Measurements from ENCODE around the gene SOX6. TPM values are rescaled to one million over a fixed set of nuclear protein-coding genes. Genes with fewer than 3 reads are reported as not detected.
A peak's percentile ranks its signal among the peaks of the same experiment; 100 is the strongest.

SOX6 gene
- total RNA-seq, 1 donor from 2014 or later: 39.3 TPM

- DNase-seq: no peak
These were observed 366.7 kb downstream of the SOX6 start for GRCh38 chr11:15989685-15990084.

GRCh38 chr11:15988693-15989231, 367.6 kb downstream of the SOX6 start:
- DNase-seq: no peak

- no peak for DNase-seq
These were observed 368.3 kb downstream of the SOX6 start for GRCh38 chr11:15988016-15988550.

- no peak for DNase-seq
These were observed 369.3 kb downstream of the SOX6 start for GRCh38 chr11:15987046-15987445.

GRCh38 chr11:15985860-15986139, 370.5 kb downstream of the SOX6 start:
- no peak for DNase-seq

- DNase-seq: no peak
These were observed 371.1 kb downstream of the SOX6 start for GRCh38 chr11:15985127-15985859.

GRCh38 chr11:15981292-15981691, 375.1 kb downstream of the SOX6 start:
- DNase-seq: no peak

- no peak for DNase-seq
These were observed 379.2 kb downstream of the SOX6 start for GRCh38 chr11:15977116-15977515.

GRCh38 chr11:15976433-15977045, 379.8 kb downstream of the SOX6 start:
- no peak for DNase-seq

- DNase-seq: no peak
These were observed 380.6 kb downstream of the SOX6 start for GRCh38 chr11:15975742-15976141.

- DNase-seq: no peak
These were observed 383.5 kb downstream of the SOX6 start for GRCh38 chr11:15972838-15973237.

- no peak for DNase-seq
These were observed 385.2 kb downstream of the SOX6 start for GRCh38 chr11:15971215-15971546.

GRCh38 chr11:15970506-15971214, 385.7 kb downstream of the SOX6 start:
- DNase-seq: no peak

GRCh38 chr11:15969701-15970329, 386.5 kb downstream of the SOX6 start:
- no peak for DNase-seq

GRCh38 chr11:15969281-15969680, 387.1 kb downstream of the SOX6 start:
- peak; percentile 6 for DNase-seq

GRCh38 chr11:15968461-15969130, 387.8 kb downstream of the SOX6 start:
- no peak for DNase-seq

- no peak for DNase-seq
These were observed 388.4 kb downstream of the SOX6 start for GRCh38 chr11:15967966-15968365.

- DNase-seq: no peak
These were observed 389.2 kb downstream of the SOX6 start for GRCh38 chr11:15967166-15967565.

- DNase-seq: no peak
These were observed 390.6 kb downstream of the SOX6 start for GRCh38 chr11:15965562-15966250.

GRCh38 chr11:15963266-15963665, 393.1 kb downstream of the SOX6 start:
- DNase-seq: no peak

GRCh38 chr11:15958910-15959309, 397.4 kb downstream of the SOX6 start:
- no peak for DNase-seq

- DNase-seq: no peak
These were observed 399.1 kb downstream of the SOX6 start for GRCh38 chr11:15957234-15957633.
